GM10266 (cell line): ENCODE results near the gene EFNA4.
"Not testable (repeated sequence)": the region's sequence is repeated elsewhere in the genome, so short reads cannot be mapped to it uniquely, and the experiment has no call there.

ENCODE experiments used
- DNase-seq: peaks from one replicate; pipeline ENCODE4 v3.0.0; 2012; ENCODE audit errors: extremely low spot score
- TF ChIP-seq, protein P1 (sequence below): IDR thresholded peaks from 2 replicates; pipeline ENCODE4 v1.5.1; 2012; ENCODE audit warnings: mild to moderate bottlenecking, low read depth; ENCODE audit not compliant: control insufficient read depth, insufficient read depth; ENCODE audit errors: missing control alignments

EFNA4 gene

DNA sequence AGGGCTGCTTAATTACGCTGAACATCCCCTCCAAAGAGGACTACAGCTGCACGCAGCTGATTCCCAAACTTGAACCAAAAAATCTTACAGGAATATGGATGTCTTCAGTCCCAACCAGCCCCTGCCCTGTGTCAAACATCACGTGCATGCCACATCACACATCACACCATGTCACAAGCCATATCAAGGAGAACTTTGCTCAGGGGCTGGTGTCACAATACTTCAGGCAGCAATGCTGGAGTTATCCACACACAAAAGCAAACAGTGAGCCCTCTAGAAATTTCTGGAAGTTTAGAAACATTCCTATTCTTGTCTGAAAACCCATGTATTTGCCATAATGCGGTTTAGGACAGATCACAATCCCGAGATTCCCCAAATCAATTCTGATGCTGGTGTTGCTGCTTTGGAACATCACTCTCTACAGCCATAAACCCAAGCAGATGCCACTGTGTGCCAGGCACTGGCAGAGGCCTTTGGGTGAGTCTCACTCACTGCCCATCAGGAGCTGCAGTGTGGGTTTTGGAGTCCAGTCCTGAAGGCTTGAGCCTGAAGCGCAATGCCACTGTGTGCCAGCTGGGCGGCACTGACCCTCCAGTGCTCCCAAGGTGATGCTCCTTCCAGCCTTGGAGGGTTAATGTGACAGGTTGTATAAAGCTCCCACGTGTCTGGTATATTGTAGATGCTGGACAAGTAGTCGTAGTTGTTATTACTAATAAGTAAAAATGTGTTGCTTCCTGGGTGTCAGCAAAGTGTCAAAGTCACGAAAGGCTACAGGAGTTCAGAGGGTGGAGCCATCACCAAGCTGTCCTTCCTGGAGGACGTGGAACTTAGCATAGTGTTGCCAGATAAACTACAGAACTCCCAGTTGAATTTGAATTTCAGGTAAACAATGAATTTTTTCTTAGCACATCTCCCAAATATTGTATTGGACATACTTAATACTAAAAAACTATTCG, 44.0 kb downstream of the EFNA4 start:
- TF ChIP-seq, protein P1, sequence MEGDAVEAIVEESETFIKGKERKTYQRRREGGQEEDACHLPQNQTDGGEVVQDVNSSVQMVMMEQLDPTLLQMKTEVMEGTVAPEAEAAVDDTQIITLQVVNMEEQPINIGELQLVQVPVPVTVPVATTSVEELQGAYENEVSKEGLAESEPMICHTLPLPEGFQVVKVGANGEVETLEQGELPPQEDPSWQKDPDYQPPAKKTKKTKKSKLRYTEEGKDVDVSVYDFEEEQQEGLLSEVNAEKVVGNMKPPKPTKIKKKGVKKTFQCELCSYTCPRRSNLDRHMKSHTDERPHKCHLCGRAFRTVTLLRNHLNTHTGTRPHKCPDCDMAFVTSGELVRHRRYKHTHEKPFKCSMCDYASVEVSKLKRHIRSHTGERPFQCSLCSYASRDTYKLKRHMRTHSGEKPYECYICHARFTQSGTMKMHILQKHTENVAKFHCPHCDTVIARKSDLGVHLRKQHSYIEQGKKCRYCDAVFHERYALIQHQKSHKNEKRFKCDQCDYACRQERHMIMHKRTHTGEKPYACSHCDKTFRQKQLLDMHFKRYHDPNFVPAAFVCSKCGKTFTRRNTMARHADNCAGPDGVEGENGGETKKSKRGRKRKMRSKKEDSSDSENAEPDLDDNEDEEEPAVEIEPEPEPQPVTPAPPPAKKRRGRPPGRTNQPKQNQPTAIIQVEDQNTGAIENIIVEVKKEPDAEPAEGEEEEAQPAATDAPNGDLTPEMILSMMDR, result no peak
- no peak for DNase-seq

DNA sequence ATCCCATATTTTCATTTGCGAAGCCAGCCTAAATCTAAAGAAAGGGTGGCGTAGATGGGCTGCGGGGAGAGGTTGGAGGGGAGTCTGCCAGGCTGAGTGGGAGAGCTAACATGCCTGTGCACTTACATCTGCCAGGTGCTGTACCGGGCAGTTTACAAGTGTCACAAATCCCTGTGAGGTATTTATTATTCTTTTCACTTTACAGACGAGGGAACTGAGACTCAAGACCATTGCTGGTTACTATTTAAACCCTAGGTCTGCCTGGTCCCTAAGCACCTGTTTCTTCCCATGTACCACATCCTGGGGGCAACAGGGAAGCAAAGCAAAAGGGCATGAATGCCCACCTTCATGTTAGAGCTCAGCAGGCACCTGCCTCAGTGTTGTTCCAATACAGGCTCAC, 44.8 kb downstream of the EFNA4 start:
- TF ChIP-seq, protein P1, result no peak
- DNase-seq, result no peak

DNA sequence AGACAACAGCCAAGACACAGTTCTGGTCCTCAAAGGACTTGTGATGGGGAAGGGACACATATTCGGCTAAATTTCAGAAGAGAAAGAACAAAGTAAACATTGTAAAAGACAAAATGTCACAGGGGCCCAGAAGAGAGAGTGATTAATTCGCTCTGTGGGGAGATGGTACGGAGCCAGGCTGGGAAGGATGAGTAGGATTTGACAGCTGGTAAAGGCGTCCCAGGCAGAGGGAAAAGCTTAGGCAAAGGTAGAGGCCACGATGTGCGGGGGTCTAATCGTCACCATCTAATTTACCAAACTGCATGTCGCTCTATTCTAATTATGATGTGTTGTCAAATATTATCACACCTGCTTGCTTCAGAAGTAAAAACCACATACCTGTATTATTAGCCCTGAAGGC, 46.8 kb downstream of the EFNA4 start:
- DNase-seq, result no peak
- TF ChIP-seq, protein P1, result no peak

DNA sequence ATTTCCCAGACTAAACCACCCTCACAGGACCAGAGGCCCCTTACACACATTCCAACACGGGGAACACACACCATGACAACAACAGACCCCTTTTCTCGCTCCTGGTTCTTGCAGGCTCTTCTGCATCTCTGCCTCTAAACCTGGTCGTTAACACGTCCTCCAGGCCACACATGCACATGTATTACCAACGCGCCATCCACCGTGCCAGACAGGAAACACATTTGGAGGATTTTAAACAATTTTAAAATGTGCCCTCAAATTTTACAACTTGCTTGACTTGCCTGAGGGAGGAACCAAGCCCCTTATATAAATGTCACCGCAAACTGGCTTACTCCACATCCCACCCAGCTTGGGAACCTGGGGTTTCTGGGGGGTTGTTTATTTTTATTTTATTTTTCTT, 47.3 kb downstream of the EFNA4 start:
- DNase-seq, result no peak
- TF ChIP-seq, protein P1, result no peak

DNA sequence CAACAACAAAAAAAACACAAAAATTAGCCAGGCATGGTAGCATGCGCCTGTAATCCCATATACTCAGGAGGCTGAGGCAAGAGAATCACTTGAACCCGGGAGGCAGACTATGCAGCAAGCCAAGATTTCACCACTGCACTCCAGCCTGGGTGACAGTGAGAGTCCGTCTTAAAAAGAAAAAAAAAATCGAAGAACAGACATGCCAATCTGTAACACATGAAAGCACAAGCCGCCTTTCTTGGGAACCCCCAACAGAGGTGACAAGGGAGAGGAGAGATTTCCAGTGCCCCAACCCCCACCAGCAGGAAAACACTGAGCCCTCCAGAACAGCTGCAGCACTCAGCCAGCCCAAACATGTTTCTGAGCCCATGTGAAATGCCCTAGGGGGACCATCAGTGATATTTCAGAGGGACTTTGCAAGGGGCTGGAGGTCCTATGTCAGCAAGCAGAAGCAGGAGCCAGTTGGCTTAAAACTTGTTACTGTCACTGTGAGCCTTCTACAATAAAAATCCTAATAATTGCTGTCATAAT, 50.0 kb downstream of the EFNA4 start:
- no peak for DNase-seq
- TF ChIP-seq, protein P1, result no peak

DNA sequence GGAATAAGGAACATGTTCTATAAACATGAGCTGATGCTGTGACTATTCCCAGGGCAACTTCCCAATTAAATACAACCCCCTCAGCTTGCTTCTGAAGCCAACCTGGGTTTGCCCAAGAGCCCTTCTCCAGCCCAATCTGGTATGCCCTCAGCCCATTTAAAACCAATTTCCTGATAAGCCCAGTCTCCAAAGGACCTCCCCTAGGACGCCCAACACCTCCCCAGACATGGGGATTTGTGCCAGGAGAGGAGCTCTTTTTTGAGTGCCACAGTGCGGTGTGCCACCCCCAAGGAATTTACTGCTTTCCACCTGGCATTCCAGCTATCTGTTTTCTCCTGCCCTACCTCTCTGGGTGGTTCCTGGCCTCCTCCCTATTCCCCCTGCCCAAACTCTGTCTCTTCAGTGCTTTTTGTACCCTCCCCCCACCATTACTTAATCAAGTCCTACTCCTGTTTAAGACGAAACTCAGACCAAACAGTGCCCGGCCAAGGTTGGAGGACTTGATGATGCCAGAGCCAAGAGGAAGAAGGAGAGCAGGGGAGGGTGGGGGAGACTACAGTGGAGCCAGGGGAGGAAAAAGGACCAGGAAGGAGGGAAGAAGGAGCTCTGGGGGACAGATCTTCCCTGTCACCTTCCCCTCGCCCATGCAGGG, 52.7 kb downstream of the EFNA4 start:
- DNase-seq, result no peak
- TF ChIP-seq, protein P1, result no peak

DNA sequence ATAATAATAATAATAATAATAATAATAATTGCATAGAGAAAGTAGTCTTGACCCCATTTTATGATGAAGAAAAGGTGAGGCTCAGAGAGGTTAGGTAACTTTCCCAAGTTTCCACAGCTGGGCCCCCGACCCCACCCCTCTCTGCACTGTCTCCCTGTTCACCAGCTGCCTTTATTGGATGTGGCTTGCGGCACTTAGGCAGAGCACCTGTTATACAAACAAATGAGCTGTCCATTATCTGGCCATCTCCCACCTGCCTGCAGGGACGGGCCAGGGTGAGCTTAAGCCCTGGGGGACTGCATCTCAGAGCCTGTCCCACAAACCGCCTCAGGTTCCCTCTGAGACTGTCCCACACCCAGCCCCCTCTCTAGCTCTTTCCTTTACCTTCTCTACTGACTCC, 54.1 kb downstream of the EFNA4 start:
- no peak for DNase-seq
- TF ChIP-seq, protein P1, result no peak

DNA sequence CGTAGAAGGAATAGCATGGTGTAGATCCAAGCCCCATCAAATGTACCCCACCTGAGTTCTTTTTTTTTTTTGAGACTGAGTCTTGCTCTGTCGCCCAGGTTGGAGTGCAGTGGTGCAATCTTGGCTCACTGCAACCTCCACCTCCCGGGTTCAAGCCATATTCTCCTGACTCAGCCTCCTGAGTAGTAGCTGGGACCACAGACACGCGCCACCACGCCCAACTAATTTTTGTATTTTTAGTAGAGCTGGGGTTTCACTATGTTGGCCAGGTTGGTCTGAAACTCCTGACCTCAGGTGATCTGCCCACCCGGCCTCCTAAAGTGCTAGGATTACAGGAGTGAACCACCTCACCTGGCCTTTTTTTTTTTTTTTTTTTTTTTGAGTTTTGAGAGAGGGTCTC, 54.5 kb downstream of the EFNA4 start:
- DNase-seq, result not testable (repeated sequence)
